ENCODE measurements around the gene MUC6.

- TF ChIP-seq ZBTB49 (CRISPR knock-in tag; IDR thresholded peaks at IDR 0.05; ENCODE audit: borderline replicate concordance) (no peak), E2F5 (CRISPR knock-in tag; IDR thresholded peaks at IDR 0.05) (no peak), ZEB2 (IDR thresholded peaks at IDR 0.05) (no peak), ZNF583 (CRISPR knock-in tag; IDR thresholded peaks at IDR 0.05) (no peak), CBFB (CRISPR knock-in tag; IDR thresholded peaks at IDR 0.05) (no peak)
Measured at GRCh38 chr11:1024597-1025409, 11.7 kb downstream of the MUC6 start.

All from K562 (cell line).